Neural cell (in vitro differentiated cells): ENCODE results near the gene MYRF. TPM values are rescaled to one million over a fixed set of nuclear protein-coding genes. Genes with fewer than 3 reads are reported as not detected.

Source experiments
- H2AFZ ChIP-seq: fragments of 200-600, 300-800 bp; sonication (generic), shearing (Covaris generic); 2 replicates; pipeline ENCODE4 v1.6.0; 2014; ENCODE audit warnings: low read depth, mild to moderate bottlenecking, antibody characterized with exemption, low read length, moderate library complexity
- H3F3A ChIP-seq: fragments of 200-600 bp; shearing (Covaris generic); 2 replicates; pipeline ENCODE4 v1.6.1; 2016; ENCODE audit warnings: mild to moderate bottlenecking, moderate library complexity, mixed read lengths, antibody characterized with exemption, low read length; ENCODE audit not compliant: insufficient read depth, poor library complexity, severe bottlenecking
- H3K27ac ChIP-seq: fragments of 200-600, 300-800 bp; sonication (generic), shearing (Covaris generic); 2 replicates; pipeline ENCODE4 v1.5.1; 2014; ENCODE audit warnings: mild to moderate bottlenecking, low read length, moderate library complexity
- H3K27me3 ChIP-seq: fragments of 300-800, 200-600 bp; sonication (generic), shearing (Covaris generic); 2 replicates; pipeline ENCODE4 v1.6.0; 2014; ENCODE audit warnings: mild to moderate bottlenecking, low read depth, low read length, moderate library complexity; ENCODE audit not compliant: insufficient read depth
- H3K36me3 ChIP-seq: fragments of 300-800, 200-600 bp; sonication (generic), shearing (Covaris generic); 2 replicates; pipeline ENCODE4 v1.5.1; 2014; ENCODE audit warnings: mild to moderate bottlenecking, antibody characterized with exemption, low read length, moderate library complexity; ENCODE audit not compliant: insufficient read depth
- H3K4me2 ChIP-seq: fragments of 300-800, 200-600 bp; sonication (generic), shearing (Covaris generic); 2 replicates; pipeline ENCODE4 v1.6.0; 2014; ENCODE audit warnings: mild to moderate bottlenecking, low read length
- H3K4me3 ChIP-seq: fragments of 300-800, 200-600 bp; sonication (generic), shearing (Covaris generic); 2 replicates; pipeline ENCODE4 v1.5.1; 2014; ENCODE audit warnings: mild to moderate bottlenecking, low read length, moderate library complexity
- H3K79me2 ChIP-seq: fragments of 200-600 bp; shearing (Covaris generic); replicated peaks from 2 replicates; pipeline ENCODE4 v1.6.0; 2014; ENCODE audit warnings: mild to moderate bottlenecking, low read length, moderate library complexity; ENCODE audit not compliant: insufficient read depth
- H3K9ac ChIP-seq: fragments of 300-800, 200-600 bp; sonication (generic), shearing (Covaris generic); 2 replicates; pipeline ENCODE4 v1.6.1; 2016; ENCODE audit warnings: mild to moderate bottlenecking, low read length, mixed read lengths
- H3K9me2 ChIP-seq: fragments of 200-600 bp; shearing (Covaris generic); 2 replicates; pipeline ENCODE4 v1.6.1; 2016; ENCODE audit warnings: mild to moderate bottlenecking, low read length, mixed read lengths; ENCODE audit not compliant: insufficient read depth
- H3K9me3 ChIP-seq: fragments of 200-600, 300-800 bp; sonication (generic), shearing (Covaris generic); 2 replicates; pipeline ENCODE4 v1.6.1; 2016; ENCODE audit warnings: mild to moderate bottlenecking, mixed run types, low read length, moderate library complexity, mixed read lengths
- H4K20me1 ChIP-seq: fragments of 200-600 bp; shearing (Covaris generic); 2 replicates; pipeline ENCODE4 v1.6.1; 2016; ENCODE audit warnings: mild to moderate bottlenecking, mixed run types; ENCODE audit not compliant: insufficient read depth
- CTCF ChIP-seq: fragments of 450-650 bp; IDR thresholded peaks from 2 replicates; pipeline ENCODE4 v1.5.1; 2014; ENCODE audit warnings: antibody characterized with exemption, mild to moderate bottlenecking, moderate library complexity; ENCODE audit not compliant: poor library complexity, severe bottlenecking
- EP300 ChIP-seq: fragments of 450-650 bp; conservative IDR thresholded peaks from 2 replicates; pipeline ENCODE4 v1.6.1; 2014; ENCODE audit warnings: antibody characterized with exemption, mild to moderate bottlenecking, moderate library complexity; ENCODE audit not compliant: poor library complexity, severe bottlenecking
- EZH2 ChIP-seq: fragments of 200-600, 300-800 bp; shearing (Covaris generic), sonication (generic); IDR thresholded peaks from 2 replicates; pipeline ENCODE4 v1.6.1; 2014; ENCODE audit warnings: antibody characterized with exemption, low read length, borderline replicate concordance, mild to moderate bottlenecking; ENCODE audit not compliant: insufficient read depth, poor library complexity, severe bottlenecking
- MXI1 ChIP-seq: fragments of 450-650 bp; conservative IDR thresholded peaks from 2 replicates; pipeline ENCODE4 v1.6.1; 2014; ENCODE audit warnings: antibody characterized with exemption, mild to moderate bottlenecking; ENCODE audit not compliant: poor library complexity, severe bottlenecking
- POLR2AphosphoS5 ChIP-seq: IDR thresholded peaks from 2 replicates; pipeline ENCODE4 v1.6.1; 2012
- RAD21 ChIP-seq: fragments of 450-650 bp; conservative IDR thresholded peaks from 2 replicates; pipeline ENCODE4 v1.6.1; 2014; ENCODE audit warnings: antibody characterized with exemption, mild to moderate bottlenecking, moderate library complexity
- SMC3 ChIP-seq: fragments of 450-650 bp; conservative IDR thresholded peaks from 2 replicates; pipeline ENCODE4 v1.6.1; 2014; ENCODE audit warnings: antibody characterized with exemption, mild to moderate bottlenecking, moderate library complexity; ENCODE audit not compliant: poor library complexity
- TAF1 ChIP-seq: IDR thresholded peaks from 2 replicates; pipeline ENCODE4 v1.6.1; 2012; ENCODE audit warnings: low read depth
- polyA plus RNA-seq: library from polyadenylated mRNA; depleted of rRNA; stranded (reverse); fragments of >200 nt; gene quantifications from 2 replicates; pipeline ENCODE4 v1.2.3, GENCODE V29; 2014
- TF ChIP-seq, protein P1 (sequence below): IDR thresholded peaks from 2 replicates; pipeline ENCODE4 v1.6.1; 2012; ENCODE audit warnings: borderline replicate concordance

Gene MYRF
- polyA plus RNA-seq, 1 donor from 2014 or later: 0.16 TPM

- Histone ChIP-seq H3K4me3 (no peak overlapping the region), H3F3A (no peaks in the 10 kb centered on the region), H3K9me2 (no peaks in the 10 kb centered on the region), H3K9me3 (no peaks in the 10 kb centered on the region), H3K9ac (no peak overlapping the region), H3K27me3 (no peaks in the 10 kb centered on the region), H4K20me1 (no peaks in the 10 kb centered on the region), H3K27ac (no peak overlapping the region), H2AFZ (no peak overlapping the region), H3K79me2 (no peaks in the 10 kb centered on the region), H3K36me3 (no peaks in the 10 kb centered on the region), H3K4me2 (no peak overlapping the region)
- TF ChIP-seq, protein P1, sequence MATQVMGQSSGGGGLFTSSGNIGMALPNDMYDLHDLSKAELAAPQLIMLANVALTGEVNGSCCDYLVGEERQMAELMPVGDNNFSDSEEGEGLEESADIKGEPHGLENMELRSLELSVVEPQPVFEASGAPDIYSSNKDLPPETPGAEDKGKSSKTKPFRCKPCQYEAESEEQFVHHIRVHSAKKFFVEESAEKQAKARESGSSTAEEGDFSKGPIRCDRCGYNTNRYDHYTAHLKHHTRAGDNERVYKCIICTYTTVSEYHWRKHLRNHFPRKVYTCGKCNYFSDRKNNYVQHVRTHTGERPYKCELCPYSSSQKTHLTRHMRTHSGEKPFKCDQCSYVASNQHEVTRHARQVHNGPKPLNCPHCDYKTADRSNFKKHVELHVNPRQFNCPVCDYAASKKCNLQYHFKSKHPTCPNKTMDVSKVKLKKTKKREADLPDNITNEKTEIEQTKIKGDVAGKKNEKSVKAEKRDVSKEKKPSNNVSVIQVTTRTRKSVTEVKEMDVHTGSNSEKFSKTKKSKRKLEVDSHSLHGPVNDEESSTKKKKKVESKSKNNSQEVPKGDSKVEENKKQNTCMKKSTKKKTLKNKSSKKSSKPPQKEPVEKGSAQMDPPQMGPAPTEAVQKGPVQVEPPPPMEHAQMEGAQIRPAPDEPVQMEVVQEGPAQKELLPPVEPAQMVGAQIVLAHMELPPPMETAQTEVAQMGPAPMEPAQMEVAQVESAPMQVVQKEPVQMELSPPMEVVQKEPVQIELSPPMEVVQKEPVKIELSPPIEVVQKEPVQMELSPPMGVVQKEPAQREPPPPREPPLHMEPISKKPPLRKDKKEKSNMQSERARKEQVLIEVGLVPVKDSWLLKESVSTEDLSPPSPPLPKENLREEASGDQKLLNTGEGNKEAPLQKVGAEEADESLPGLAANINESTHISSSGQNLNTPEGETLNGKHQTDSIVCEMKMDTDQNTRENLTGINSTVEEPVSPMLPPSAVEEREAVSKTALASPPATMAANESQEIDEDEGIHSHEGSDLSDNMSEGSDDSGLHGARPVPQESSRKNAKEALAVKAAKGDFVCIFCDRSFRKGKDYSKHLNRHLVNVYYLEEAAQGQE: no peak
- no peak for TF ChIP-seq EZH2
- TF ChIP-seq CTCF: no peak
- TF ChIP-seq EP300: no peak
- TF ChIP-seq MXI1: no peak
- no peak for TF ChIP-seq SMC3
- no peak for TF ChIP-seq RAD21
- TF ChIP-seq POLR2AphosphoS5: no peak
- TF ChIP-seq TAF1: no peak
These were observed 13.0 kb upstream of the MYRF start for GRCh38 chr11:61739413-61739812.

- no peaks in the 10 kb centered on the region for H3K79me2 ChIP-seq
- no peaks in the 10 kb centered on the region for H3K9me2 ChIP-seq
- H3K4me2 ChIP-seq: no peak overlapping the region
- H3K4me3 ChIP-seq: no peak overlapping the region
- H3K27me3 ChIP-seq: no peaks in the 10 kb centered on the region
- no peaks in the 10 kb centered on the region for H3F3A ChIP-seq
- H3K9me3 ChIP-seq: no peaks in the 10 kb centered on the region
- H3K36me3 ChIP-seq: no peaks in the 10 kb centered on the region
- no peak for TF ChIP-seq EP300
- TF ChIP-seq CTCF: no peak
- TF ChIP-seq MXI1: no peak
- TF ChIP-seq EZH2: no peak
- TF ChIP-seq TAF1: no peak
- no peak for TF ChIP-seq SMC3
- TF ChIP-seq RAD21: no peak
- TF ChIP-seq POLR2AphosphoS5: no peak
- TF ChIP-seq, protein P1: no peak
- H3K27ac ChIP-seq: no peak overlapping the region
- H2AFZ ChIP-seq: no peak overlapping the region
- H4K20me1 ChIP-seq: no peaks in the 10 kb centered on the region
- no peak overlapping the region for H3K9ac ChIP-seq
These were observed 12.5 kb upstream of the MYRF start for GRCh38 chr11:61739966-61740365.
